GM21786 (cell line): ENCODE measurements around the gene GARS1.

Experiments
- ATAC-seq: cut with Tn5 transposase; IDR thresholded peaks from one replicate; pipeline ENCODE4 v1.9.1; 2021; ENCODE audit not compliant: unreplicated experiment

GARS1 gene

DNA sequence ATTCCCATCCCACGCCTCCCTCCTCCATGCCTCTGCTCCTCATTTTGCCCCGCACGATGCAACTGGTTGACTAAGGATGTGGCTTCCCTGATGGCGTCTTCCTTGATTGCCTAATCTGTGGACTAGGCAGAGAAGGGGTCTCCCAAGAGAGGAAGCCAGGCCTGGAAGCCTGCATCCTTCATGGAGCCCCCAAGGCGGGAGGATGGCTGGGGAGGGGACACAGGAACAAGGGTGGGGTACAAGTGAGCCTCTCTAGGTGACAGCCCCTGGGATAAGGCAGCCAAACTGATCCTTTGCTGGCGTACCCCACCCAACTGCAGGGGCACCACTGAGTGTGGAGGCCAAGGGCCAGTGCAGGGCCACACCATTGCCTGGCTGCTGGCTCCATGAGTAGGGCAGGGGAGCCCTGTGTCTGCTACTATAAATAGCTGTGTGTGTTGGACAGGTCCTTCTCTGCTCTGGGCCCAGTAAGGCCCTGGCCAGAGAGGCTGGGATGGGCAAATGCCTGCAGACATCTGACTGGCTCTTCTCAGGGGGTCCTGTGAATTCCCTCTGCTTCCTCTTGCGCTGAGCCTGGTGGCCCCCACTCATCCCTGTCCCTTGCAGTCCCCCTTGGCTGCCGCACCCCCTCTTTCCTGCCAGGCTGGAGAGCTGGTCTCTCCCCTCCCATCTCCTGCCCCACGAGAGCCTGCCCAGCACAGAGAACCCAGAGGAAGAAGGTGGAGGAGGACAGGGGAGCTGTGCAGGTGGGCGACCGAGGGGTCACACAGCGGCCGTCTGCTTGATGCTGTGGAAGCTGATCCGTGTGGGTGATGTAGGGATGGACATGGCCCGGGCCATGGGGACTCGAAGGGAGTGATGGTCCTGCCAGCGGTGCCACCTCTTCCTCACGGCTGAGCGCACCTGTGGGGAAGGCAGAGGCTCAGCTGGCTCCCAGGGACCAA is 58.3 kb downstream of the GARS1 start:
- no peak for ATAC-seq

DNA sequence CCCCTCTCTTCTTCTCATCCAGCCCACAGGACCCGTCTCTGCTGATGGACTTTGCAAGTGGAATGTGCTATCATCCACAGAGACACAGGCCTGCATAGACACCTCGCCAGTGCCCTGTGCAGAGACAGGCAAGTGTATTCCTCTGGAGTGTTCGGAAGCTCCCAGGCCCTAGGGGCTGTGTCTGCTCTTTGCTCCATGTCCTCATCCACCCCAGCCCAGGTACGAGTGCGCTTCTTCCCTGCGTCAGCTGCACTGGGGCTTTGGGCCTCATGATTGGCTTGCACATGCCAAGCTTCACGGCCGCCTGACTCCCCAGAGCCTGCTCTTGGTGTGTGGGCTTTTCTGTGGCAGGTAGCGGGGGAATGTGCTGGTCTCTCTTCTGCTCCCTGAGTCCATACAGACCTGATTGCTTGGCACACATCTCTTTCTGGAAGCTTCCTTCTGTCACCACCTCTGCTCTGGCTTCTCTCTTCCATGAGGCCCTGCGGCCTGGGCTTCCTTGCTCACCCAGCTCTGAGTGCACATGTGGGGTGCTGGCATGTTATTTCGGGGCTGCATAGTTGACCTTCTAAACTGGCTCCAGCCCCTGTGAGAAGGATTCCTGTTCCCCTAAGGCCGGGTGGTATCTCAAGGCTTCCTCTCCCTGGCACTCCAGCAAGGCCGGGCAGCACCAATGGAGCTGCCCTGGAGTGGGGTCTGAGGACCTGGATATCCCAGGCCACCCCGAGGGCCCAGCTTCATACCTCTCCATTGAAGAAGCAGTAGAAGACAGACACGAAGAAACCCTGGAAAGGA is 59.8 kb downstream of the GARS1 start:
- ATAC-seq: no peak

DNA sequence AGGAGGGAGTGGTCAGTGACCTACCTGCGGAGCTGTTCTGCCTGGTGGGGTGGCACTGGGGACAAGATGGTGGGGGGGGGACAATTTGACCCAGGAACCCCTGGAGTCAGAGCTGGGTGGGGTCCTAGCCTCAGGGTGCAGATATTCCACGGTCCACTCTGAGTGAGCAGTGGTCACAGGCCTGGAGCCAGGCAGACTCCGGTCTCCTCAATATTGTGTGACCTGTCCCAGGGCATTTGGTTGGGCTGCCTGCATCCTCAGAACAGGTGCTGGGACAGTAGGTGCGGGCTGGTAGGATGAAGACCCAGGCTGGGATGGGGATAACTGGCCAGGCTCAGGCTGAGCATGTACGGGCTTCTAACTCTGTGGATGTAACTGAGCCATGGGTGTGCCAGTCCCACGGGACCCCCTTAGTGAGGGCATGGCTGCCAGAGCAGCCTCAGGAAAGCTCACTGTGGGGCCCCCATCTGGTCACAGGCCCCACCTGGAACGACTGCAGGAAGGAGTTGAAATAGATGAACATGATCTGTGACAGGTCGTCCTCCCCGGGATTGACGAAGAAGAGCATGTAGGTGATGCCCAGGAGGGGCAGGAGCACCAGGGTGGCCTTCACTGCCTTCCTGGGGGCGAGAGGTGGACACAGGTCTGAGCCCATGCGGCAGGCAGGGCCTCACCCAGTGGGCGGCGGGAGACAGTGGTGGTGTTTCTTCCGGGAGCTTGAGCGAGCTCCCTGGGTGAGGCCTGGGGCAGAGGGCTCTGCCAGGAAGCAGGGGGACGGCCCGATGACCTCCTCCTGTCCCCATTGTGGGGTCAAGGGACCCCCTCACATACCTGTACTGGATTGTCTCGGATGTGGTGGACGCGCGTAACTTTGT is 60.7 kb downstream of the GARS1 start:
- no peak for ATAC-seq

DNA sequence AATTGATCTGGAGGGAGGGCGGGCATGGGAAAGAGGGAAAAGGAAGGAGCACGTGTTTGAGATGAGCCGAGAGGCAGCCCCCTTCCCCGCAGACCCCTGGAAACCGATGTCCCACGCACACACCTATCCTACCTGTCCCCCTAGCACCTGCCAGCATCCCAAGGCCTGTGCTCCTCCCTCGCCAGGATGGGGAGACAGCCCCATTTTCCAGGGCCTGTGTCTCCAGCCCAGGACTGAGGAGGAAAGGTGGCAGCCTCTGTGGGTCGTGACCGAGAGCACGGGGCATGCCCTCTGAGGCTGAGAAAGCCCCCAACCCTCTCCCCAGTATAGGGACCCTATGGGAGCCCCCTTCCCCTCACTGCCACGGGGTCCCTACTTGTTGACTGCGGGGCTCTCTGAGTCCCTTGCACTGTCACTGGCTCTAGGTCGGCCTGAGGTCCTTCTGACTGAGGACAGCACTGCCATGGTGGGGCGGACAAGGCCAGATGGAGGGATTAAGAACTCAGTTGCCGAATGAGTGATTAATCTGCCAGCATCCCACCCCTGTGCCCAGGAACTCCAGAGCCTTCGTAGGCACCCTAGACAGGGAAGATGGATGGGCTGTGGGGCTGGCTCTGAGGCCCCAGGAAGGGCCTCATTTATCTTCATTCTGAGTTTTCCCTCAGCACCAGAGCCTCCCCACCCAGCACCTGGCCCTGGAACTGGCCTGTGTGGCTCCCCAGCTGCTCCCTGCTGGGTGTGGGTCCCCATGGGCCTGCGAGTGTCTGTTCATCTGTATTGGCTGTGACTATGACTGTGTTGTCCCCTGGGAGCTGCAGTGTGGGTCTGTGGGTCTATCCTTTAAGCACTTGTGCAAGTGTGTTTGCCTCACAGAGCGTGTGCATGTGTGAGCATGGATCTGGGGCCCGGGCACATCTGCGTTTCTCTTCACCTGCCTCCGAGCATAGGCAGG is 61.6 kb downstream of the GARS1 start:
- ATAC-seq: no peak

DNA sequence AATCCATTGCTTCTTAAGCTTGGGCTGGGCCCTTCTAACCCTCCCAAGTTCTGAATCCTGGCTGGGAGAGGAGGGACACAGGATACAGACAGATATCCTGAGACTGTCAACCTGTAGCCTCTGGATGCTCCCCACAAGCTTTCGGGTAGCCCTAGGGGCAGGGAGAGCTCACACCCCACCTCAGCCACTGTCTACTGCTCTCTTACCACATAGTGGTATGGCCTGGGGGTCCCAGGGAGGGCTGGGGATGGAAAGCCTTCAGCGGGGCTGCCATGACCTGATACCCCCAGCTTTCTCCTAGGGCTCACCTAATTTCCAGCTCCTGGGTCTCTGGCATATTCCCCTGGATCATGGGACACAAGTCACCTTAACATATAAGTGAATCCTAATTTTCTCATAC is 62.5 kb downstream of the GARS1 start:
- no peak for ATAC-seq

DNA sequence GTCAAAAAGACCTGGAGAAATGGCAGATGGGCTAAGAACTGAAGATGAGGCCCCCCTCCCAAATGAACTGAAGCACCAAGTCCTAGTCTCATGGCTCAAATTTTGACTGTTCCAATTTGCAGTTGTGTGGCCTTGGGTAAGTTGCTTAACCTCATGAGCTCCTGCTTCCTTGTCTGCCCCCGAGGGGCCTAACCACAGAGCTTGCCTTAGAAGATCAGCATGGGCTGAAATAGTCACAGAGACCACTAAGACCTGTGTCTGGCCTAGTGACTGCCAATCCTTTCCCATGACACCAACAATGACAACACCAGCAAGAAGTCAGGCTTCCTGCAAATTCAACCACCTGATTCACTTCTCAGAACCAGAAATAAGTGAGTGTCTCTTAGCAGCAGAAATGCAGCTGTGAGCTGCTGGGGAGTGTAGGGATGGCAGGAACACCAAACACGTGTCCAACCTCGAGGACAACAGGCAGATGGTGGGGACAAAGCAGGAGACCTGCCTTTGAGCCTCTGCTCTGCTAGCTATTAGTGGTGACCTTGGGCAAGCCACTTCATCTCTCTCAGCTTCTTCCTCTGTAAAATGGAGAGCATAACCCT is 63.9 kb downstream of the GARS1 start:
- no peak for ATAC-seq

DNA sequence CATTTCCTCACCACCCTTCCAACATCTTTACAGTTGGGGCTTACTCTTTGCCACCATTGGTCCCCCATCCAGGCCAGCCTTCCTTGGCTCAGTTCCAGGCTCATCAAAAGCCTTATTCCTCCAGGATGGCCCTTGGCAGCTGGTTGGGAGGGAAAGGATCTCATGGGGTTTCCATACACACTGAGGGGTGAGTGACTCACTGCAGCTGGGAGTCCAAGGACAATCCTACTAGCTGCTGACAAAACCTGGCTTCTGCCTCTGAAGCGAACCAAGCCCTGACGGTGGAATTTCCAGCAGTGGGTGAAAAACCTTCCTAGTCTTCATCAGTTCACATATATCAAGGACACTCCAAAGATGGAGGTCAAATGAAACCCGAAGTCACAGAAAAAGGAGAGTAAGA is 64.6 kb downstream of the GARS1 start:
- no peak for ATAC-seq

DNA sequence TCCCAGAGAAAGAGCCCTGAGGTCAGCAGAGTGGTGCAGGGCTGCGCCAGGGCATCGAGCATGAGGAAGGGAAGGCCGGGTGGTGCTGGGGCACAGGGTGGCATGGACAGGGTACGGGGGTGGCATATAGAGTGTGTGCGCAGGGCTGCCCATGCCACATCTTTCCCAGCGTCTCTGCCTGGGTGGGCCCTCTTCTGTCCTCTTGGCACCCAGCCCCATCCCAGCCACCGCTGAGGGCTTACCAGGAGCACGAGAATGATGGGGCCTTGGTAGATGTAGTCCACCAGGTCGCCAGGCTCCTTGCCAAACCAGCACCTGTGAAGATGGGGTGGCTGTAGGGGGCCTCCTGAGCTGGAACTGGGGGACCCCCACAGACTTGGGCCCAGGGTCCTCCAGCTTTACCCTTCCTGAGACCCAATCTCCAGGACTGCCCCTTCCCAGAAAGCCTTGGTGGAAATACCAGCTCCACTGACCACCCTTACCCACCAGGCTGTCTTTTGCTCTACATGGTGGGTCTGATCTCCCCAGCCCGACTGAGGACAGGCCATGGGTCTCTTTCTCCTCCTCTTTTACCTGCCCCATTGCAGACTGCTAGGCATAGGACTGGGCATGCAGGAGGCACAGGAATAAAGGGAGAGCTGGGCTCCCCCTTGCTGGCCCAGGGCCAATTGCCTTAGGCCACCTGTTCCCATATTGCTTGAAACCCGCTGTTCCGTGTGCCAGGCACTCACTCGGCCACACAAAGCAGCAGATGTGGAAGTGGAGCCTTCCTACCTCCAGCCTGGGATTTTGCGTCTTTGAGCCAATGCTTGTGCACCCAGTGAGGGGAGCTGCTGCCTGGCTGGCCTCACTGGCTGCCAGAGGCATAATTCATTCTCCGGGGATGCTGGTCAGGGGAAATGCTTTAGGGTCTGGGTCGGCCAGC is 65.9 kb downstream of the GARS1 start:
- no peak for ATAC-seq

DNA sequence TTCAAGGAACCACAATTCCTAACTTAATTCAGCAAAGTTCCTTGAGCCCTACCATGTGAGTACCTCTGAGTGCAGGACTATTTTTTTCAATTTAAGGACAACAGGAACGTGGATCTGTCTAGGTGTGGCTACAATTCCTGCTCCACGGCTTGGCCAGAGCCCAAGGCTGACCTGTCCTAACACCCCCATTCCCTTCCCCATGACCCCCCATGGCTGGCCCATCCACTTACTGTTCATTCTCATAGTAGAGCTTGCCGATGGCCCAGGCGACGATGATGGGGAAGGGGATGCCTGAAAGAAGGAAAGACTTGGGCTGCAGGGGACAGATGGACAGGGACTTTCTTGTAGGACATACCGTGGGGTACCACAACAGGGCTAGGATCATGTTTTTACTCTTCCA is 67.2 kb downstream of the GARS1 start:
- ATAC-seq: no peak

DNA sequence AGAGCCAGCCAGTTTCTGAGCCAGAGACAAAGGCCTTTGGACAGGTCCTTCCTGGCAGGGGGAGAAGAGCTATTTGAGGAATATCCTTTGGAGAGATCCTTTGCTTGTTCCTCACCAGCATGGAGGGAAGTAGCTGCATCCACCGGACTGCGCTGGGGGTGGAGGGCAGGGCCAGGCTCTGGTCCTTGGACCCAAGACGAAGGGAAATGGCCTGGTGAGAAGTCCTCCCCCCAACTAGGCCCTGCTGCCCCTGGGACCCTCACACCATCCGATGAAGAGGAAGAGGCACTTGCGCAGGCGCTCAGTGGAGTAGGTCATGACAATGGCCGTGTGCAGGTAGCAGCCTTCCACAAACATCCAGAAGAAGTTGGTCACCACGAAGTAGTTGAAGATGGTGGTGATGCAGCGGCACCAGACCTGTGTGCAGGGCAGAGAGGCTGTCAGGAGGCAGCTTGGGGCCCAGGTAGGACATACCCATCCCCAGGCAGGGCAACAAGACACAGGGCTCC is 67.8 kb downstream of the GARS1 start:
- no peak for ATAC-seq

DNA sequence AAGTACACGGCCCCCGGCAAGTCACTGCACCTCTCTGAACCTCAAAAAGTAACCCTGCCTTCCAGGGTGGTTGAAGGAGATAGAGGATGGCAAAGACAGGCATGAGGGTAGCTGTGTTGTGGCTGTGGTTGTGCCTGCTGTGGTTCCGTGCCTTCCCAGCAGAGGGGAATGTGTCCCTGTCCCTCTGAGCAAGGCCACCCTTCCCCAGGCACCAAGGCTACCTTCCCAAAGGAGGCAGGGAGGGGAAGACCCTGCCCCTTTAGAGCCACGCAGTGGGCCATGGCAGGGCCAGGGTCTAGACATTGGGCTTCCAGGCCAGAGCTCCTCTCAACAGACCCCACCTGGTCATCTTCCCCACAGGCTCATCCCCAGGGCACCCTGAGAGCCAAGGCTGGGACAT is 68.7 kb downstream of the GARS1 start:
- no peak for ATAC-seq

DNA sequence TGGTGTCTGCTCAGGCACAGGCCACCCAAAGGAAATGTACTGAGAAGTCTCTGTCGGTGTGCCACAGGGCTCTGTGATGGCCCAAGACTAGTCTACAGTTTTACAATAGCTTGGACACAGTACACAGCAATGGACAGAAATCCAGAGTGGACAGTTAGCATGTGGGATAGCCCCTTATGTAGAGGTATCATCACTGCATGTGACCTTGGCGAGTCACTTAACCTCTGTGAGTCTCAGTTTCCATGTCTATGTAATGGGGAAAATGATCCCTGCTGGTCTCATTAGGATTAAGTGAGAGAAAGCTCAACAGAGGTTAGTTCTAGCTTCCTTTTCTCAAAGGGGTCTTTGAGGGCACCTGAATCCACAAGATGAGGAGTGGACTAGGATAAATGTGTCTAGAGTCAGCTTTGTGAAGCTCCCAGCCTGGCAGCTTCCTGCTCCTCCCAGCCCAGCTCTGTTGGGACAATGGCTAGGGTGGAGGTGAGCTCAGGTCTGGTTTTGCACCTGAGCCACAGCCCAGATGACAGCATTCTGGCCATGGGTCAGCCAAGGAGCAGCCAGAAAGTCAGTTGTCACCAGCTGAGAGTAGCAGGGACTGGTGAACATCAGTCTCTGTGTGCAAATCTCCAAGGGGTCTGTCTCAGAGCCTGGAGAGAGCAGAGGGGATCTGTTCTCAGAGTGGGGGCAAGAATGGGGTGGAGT is 69.7 kb downstream of the GARS1 start:
- no peak for ATAC-seq

DNA sequence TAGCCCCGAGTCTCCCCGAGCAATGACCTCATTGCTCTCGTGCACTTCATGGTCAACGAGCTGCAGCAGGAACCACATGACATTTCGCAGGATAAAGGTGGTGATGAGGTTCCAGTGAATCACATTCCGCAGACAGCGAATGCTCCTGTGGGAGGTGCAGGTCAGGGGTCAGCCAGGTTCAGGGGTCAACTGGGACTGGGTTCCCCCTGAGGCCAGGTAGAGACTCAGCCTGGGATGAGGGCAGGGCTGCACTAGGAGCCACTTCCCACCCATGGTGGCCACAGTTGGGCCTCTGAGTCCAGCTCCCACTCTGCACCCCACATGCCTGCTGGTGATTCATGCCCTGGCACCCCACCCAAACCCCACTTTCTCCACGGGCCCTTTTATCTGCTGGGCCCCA is 70.4 kb downstream of the GARS1 start:
- no peak for ATAC-seq

DNA sequence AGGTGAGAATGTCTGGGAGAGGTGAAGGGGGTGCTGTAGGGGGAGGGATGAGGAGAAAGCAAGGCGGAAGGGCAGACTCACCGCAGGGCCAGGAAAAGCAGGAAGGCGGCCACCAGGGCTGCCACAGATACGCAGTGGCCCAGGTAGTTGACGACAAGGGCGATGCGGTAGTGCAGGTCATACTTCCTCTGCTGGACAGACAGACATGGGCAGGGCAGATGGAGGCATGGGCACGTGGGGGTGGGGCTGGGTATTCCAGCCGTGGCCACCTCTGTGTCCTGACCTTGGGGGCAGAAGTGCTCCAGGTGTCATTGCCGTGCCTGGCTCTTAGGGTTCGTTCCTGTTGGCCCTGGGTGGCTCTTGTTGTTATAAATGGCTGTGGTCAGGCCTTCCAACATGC is 70.8 kb downstream of the GARS1 start:
- ATAC-seq: no peak

DNA sequence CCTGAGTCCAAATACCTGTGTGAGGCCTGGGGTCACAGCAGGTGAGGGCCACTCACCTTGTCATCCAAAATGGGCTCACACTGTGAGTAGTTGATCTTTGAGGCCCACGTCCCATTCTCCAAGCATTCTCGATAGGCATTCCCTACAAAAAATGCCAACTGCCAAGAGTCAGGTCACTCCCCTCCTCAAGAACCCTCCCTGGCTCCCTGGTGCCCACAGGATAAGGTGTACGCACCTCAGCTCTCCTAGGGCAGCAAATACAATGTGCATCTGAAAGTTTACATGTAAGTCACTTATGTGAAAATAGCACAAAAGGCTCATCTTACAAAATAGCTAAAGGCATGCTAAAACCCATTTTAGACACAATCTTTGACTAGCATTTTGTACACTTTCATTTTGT is 72.5 kb downstream of the GARS1 start:
- ATAC-seq: no peak

DNA sequence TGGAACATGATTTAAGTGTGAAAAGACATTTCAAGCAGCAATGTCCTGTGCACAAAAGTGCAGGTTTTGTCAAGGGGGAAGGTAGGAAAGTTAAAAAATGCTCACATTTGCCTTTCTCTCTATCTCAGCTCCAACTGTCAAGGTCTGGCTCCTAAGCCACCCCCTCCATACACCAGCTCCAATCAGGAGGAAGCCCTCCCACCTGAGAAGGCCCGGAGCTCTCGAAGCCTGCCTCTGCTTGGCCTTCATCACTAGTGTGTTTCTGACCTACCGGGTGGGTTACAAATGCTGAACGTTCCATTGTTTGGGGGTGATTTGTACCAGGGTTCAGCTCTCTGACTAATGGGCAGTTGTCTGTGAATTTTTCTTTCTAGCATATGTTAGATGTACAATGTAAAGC is 73.4 kb downstream of the GARS1 start:
- ATAC-seq: no peak

DNA sequence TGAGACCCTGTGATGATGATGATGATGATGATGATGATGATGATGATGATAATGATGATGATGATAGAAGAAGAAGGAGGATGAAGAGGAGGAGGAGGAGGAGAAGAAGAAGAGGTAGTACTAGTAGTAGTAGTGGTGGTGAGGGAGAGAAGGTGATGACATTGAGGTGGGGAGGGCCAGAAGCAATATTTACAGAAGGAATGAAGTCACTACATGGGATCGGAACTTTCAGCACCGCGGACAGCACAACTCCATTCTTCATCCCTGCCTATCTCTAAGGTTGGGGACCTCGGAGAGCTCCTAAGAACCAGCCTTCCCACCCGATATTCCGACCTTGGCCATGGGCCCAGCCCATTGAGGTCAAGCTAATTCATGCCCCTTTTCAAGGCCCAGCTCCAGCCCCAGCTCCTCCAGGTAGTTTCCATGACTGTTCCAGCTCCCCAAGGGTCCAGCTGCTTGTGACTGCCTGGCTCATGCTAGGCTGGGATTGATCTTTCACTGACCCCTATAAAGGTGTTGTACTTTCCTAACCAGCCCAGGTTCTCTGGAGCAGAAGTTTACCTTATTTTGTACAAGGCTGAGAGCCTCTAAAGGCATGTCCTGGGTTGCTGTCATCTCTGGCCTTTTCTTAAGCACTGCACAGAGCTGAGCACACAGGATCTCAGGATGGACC is 77.3 kb downstream of the GARS1 start:
- no peak for ATAC-seq
